HAP-1 (cell line): ENCODE data around the gene SMCHD1.
"Not testable (repeated sequence)": the region's sequence is repeated elsewhere in the genome, so short reads cannot be mapped to it uniquely, and the experiment has no call there.

Experiments used
- DNase-seq, 2 experiments: peaks; one replicate each; pipeline ENCODE4 v3.0.0-alpha.2; 2016 to 2020; ENCODE audit warnings: low spot score in 2 of 2
- H3K27me3 ChIP-seq: fragments of 250-450 bp; sonication (Bioruptor Pico); 2 replicates; pipeline ENCODE4 v1.5.1; 2020; ENCODE audit warnings: low read depth, mild to moderate bottlenecking, moderate library complexity
- H3K36me3 ChIP-seq: fragments of 250-450 bp; sonication (Bioruptor Pico); replicated peaks from 2 replicates; pipeline ENCODE4 v1.5.1; 2020; ENCODE audit warnings: mild to moderate bottlenecking
- H3K4me1 ChIP-seq: fragments of 250-450 bp; sonication (Bioruptor Pico); 2 replicates; pipeline ENCODE4 v1.5.1; 2020; ENCODE audit warnings: mild to moderate bottlenecking
- H3K4me3 ChIP-seq: fragments of 250-450 bp; sonication (Bioruptor Pico); 2 replicates; pipeline ENCODE4 v1.5.1; 2020; ENCODE audit warnings: mild to moderate bottlenecking, moderate library complexity
- H3K9me3 ChIP-seq: fragments of 250-450 bp; sonication (Bioruptor Pico); 2 replicates; pipeline ENCODE4 v1.5.1; 2020; ENCODE audit warnings: mild to moderate bottlenecking, moderate library complexity
- in situ Hi-C: fragments of 300-500 bp; cut with MboI; formaldehyde crosslinking; loops from 3 replicates; pipeline ENCODE4 v1.14.3; 2020; ENCODE audit warnings: low sequenced_read_pairs, inconsistent platforms, mixed read lengths

The SMCHD1 gene

DNA sequence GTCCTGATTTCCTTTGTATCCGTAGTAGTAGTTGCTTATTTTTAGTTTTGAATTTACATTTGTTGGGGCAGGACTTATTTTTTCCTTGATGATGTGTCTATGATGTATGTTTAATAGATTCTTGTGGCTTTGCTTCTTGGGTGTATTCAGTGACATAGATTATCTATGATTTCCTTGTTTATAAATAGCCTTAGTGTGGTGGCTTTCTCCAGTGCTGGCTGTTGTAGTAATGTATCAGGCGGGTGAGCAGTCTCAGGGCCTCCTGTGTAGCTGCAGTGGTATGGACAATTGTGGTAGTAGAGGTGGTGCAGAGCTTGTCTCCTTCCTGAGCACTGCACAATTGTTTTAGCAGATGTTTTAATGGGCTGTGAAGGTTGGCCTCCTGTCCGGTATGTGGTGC, 60.5 kb downstream of the SMCHD1 start:
- in situ Hi-C loops: no loop called here
- peaks cover 40% of the 10 kb centered on the region for H3K36me3 ChIP-seq

DNA sequence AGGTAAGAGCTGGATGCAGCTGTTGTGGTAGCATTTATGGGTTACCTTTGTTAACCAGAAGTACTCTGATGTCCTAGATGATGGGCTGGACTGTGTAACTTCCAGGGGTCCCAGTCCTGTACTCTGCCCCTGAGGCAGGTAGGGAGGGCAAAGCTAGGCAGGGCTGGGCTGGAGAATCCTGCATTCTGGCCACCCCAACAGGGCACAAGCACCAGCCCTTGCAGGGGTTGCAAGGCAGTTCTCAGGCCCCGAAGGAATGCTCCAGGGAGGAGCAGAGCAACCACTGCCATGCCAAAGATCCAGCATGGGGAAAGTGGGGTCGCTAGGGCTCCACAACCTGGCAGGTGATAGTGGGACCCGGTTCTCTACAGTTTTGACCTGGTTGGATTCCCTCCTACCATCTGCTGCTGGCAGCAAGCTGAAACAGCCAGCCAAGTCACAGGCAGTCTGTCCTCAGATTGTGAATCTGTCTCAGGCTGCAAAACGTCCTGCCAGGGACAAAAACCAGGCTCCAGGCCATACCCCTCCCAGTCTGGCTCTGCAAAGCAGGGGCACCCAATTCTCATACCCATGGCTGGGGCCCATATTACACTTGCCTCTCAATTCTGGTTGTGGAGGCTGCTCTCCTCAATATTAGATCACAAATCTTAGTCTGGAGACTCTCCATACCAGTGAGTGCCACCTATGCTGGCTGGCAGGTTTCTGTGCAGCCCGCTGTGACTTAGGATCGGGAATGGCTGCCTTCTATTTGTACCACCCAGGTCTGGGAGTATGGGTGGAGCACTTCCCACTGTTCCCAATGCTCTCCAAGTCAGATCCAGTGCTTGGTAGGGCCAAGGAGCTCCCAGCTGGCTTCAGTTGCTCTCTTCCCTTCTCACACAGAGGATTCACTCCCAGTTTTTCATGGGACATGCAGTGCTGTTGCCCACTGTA, 61.1 kb downstream of the SMCHD1 start:
- Histone ChIP-seq H3K36me3 (peaks cover 44% of the 10 kb centered on the region), H3K9me3 (no peaks in the 10 kb centered on the region), H3K4me3 (no peak overlapping the region), H3K27me3 (no peaks in the 10 kb centered on the region), H3K4me1 (no peaks in the 10 kb centered on the region)
- in situ Hi-C loops: no loop called here
- no peak for DNase-seq

More for the DNA sequence above, 60.5 kb downstream of the SMCHD1 start:
- Histone ChIP-seq H3K4me3 (no peak overlapping the region), H3K27me3 (no peaks in the 10 kb centered on the region), H3K4me1 (no peaks in the 10 kb centered on the region), H3K9me3 (no peaks in the 10 kb centered on the region)
- no peak for DNase-seq

DNA sequence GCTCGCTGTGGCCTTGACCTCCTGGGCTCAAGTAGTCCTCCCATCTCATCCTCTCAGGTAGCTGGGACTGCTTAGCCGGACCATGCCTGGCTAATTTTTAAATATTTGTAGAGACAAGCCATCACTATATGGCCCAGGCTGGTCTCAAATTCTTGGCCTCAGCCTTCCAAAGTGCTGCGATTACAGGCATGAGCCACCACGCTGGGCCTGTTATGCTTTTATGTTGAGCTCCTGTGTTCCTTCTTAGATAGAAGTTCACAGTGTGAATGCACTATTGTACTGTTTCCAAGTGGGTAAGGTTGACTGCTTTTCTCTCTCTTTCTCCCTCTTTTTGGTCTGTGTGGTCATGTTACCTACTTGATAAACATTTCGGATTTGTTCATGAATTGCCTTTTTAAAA, 61.9 kb downstream of the SMCHD1 start:
- H3K36me3 ChIP-seq: peaks cover 43% of the 10 kb centered on the region
- H3K4me3 ChIP-seq: no peak overlapping the region
- in situ Hi-C loops: no loop called here
- H3K27me3 ChIP-seq: no peaks in the 10 kb centered on the region
- H3K9me3 ChIP-seq: no peaks in the 10 kb centered on the region
- H3K4me1 ChIP-seq: no peaks in the 10 kb centered on the region
- no peak for DNase-seq

DNA sequence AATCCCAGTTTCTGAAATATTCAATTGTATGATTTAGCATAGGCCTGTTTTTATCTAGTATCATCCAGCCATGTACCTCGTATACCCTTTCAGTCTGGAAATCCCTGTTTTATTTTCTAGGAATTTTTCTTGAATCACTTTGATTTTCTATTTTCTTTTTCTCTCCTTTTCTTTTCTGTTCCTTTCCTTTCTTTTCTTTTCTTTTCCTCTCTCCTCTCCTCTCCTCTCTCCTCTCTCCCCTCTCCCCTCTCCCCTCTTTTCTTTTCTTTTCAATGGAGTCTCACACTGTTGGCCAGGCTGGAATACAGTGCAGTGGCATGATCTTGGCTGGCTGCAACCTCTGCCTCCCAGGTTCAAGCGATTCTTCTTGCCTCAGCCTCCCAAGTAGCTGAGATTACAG, 63.5 kb downstream of the SMCHD1 start:
- DNase-seq: no peak
- no peaks in the 10 kb centered on the region for H3K9me3 ChIP-seq
- H3K4me3 ChIP-seq: no peak overlapping the region
- in situ Hi-C loops: no loop called here
- H3K4me1 ChIP-seq: no peaks in the 10 kb centered on the region
- no peaks in the 10 kb centered on the region for H3K27me3 ChIP-seq
- H3K36me3 ChIP-seq: peaks cover 38% of the 10 kb centered on the region

DNA sequence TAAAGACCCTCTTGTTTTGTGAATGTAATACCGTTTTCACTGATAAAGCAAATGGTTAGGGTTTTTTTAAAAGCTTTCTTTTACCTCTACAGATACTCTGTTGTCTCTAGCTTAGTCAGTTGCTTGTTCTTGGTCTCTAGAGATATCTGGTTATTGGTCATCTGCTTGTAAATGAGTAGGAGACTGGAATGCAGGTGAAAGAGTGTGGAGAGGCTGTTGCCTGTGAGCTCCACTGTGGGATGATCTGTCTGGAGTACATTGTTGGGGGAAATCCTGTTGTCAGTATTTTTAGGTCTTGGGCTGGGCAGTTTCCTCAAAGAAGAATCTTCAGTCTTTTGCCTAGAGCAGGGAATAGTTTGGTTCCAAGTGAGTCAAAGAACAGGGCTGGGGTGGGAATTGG, 67.7 kb downstream of the SMCHD1 start:
- H3K4me3 ChIP-seq: no peak overlapping the region
- no peaks in the 10 kb centered on the region for H3K9me3 ChIP-seq
- H3K36me3 ChIP-seq: peaks cover 50% of the 10 kb centered on the region
- DNase-seq: no peak
- no peaks in the 10 kb centered on the region for H3K27me3 ChIP-seq
- in situ Hi-C loops: no loop called here
- H3K4me1 ChIP-seq: no peaks in the 10 kb centered on the region

GRCh38 chr18:2729757-2730156, 74.2 kb downstream of the SMCHD1 start:
- DNase-seq: no peak
- H3K9me3 ChIP-seq: no peaks in the 10 kb centered on the region
- in situ Hi-C loops: no loop called here
- no peak overlapping the region for H3K4me3 ChIP-seq
- H3K4me1 ChIP-seq: no peaks in the 10 kb centered on the region
- H3K27me3 ChIP-seq: no peaks in the 10 kb centered on the region
- peaks cover 55% of the 10 kb centered on the region for H3K36me3 ChIP-seq

DNA sequence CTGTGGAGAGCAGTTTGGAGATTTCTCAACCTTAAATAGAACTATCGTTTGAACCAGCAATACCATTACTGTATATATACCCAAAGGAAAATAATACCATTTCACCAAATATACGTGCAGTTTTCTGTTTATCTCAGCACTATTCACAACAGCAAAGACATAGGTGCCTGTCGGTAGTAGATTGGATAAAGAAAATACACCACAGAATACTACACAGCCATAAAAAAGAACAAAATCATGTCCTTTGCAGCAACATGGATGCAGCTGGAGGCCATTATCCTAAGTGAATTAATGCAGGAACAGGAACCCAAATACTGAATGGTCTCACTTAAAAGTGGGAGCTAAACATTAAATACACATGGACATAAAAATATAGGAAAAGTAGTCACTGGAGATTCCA, 81.3 kb downstream of the SMCHD1 start:
- H3K4me1 ChIP-seq: no peaks in the 10 kb centered on the region
- no peaks in the 10 kb centered on the region for H3K27me3 ChIP-seq
- in situ Hi-C loops: no loop called here
- no peak for DNase-seq
- H3K9me3 ChIP-seq: no peaks in the 10 kb centered on the region
- H3K4me3 ChIP-seq: no peak overlapping the region
- peaks cover 78% of the 10 kb centered on the region for H3K36me3 ChIP-seq

- DNase-seq, H3K27me3 ChIP-seq, H3K4me3 ChIP-seq, H3K9me3 ChIP-seq, in situ Hi-C loops, H3K4me1 ChIP-seq: not testable (repeated sequence)
- H3K36me3 ChIP-seq: peaks cover 71% of the 10 kb centered on the region
Observed at GRCh38 chr18:2740082-2740481, 84.6 kb downstream of the SMCHD1 start.

DNA sequence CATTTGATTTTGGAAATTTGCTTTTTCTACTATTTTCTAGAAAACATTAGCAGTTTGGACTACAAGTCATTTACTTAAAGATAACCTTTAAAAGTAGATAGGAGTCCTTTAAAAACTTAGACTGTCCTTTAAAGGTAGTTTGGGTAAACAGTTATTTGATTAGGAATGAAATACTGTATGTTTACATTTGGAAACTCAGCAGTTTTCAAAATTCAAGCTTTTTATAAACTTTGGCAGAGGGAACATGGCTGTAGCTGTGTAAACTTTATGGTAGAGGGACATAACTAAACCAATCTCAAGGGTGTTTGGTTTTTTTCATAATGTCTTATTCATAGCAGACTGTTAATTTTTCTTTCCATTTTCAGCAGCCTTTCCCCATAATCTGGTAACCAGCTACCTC, 90.7 kb downstream of the SMCHD1 start:
- Histone ChIP-seq H3K27me3 (no peaks in the 10 kb centered on the region), H3K4me1 (no peaks in the 10 kb centered on the region), H3K9me3 (no peaks in the 10 kb centered on the region), H3K36me3 (peaks cover 65% of the 10 kb centered on the region), H3K4me3 (no peak overlapping the region)
- in situ Hi-C loops: no loop called here
- no peak for DNase-seq

DNA sequence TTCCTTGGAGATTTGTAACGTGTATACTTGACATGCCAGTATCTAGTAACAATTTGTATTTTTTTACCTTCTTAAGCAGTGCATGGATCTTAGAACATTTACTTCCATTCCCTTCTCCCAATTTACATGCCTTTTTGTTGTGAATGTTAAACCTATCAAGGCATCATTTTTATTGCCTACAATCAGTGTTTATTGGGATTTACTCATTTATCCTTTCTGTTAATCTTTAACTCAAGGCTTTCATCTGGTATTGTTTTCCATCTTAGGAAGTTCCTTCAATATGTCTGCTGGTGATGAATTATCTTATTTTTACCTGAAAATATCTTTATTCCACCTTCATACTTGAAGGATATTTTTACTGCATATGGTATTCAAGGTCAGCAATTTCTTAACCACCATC, 102.8 kb downstream of the SMCHD1 start:
- H3K4me3 ChIP-seq: no peak overlapping the region
- DNase-seq: no peak
- no peaks in the 10 kb centered on the region for H3K9me3 ChIP-seq
- H3K27me3 ChIP-seq: no peaks in the 10 kb centered on the region
- in situ Hi-C loops: no loop called here
- no peaks in the 10 kb centered on the region for H3K4me1 ChIP-seq
- peaks cover 27% of the 10 kb centered on the region for H3K36me3 ChIP-seq

- H3K4me1 ChIP-seq: peaks cover 1% of the 10 kb centered on the region; the same call in 1 of the 2 replicates
- peaks cover 84% of the 10 kb centered on the region for H3K36me3 ChIP-seq
- H3K27me3 ChIP-seq: no peaks in the 10 kb centered on the region
- in situ Hi-C loops: no loop called here
- DNase-seq: no peak
- no peak overlapping the region for H3K4me3 ChIP-seq
- no peaks in the 10 kb centered on the region for H3K9me3 ChIP-seq
Observed at GRCh38 chr18:2774669-2775068, 119.1 kb downstream of the SMCHD1 start.

DNA sequence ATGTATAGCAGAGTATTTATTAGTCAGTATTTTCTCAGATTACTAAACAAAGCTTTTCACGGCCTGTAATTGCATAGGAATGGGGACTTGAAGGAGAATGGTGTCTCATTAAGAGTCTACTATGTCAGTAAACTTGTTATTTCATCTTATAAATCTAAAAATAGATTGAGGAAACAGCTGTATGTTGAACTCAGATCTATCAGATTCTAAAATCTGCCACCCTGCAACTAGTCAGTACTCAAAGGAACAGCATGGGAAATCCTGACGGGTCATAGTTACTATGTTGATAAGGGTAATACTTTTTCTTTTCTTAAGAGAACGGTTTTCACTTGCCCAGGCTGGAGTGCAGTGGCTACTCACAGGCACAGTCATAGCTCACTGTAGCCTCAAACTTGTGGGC, 121.1 kb downstream of the SMCHD1 start:
- in situ Hi-C loops: no loop called here
- H3K4me1 ChIP-seq: no peaks in the 10 kb centered on the region; the same call in 1 of the 2 replicates
- peaks cover 71% of the 10 kb centered on the region for H3K36me3 ChIP-seq

GRCh38 chr18:2777241-2777640, 121.7 kb downstream of the SMCHD1 start:
- no peaks in the 10 kb centered on the region for H3K9me3 ChIP-seq
- H3K27me3 ChIP-seq: no peaks in the 10 kb centered on the region
- no peaks in the 10 kb centered on the region; the same call in 1 of the 2 replicates for H3K4me1 ChIP-seq
- in situ Hi-C loops: no loop called here
- peaks cover 70% of the 10 kb centered on the region for H3K36me3 ChIP-seq
- no peak for DNase-seq
- H3K4me3 ChIP-seq: no peak overlapping the region

More for the DNA sequence above, 121.1 kb downstream of the SMCHD1 start:
- no peaks in the 10 kb centered on the region for H3K27me3 ChIP-seq
- no peak for DNase-seq
- H3K4me3 ChIP-seq: no peak overlapping the region
- H3K9me3 ChIP-seq: no peaks in the 10 kb centered on the region

DNA sequence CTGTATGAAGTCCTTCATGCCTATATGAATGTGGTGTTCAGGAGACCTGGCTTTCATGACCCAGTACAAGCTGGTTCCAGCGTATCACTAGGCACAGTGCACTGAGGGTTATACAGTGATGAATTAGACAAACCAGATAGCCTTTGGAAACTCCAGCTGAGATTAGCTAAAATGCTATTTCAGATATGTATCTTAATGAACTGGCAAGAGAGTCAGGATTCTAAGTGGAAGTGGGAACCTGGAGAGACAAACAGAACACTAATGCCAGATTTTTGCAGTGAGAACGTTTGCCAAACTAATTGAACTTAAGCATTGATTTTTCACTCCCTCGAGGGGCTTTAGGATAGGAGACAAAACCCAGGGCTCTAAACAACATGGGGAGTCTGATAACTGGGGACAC, 125.2 kb downstream of the SMCHD1 start:
- Histone ChIP-seq H3K4me1 (no peaks in the 10 kb centered on the region; the same call in 1 of the 2 replicates), H3K36me3 (peaks cover 63% of the 10 kb centered on the region)
- in situ Hi-C loops: no loop called here

More for the DNA sequence above, 125.2 kb downstream of the SMCHD1 start:
- H3K27me3 ChIP-seq: no peaks in the 10 kb centered on the region
- no peak overlapping the region for H3K4me3 ChIP-seq
- H3K9me3 ChIP-seq: no peaks in the 10 kb centered on the region
- no peak for DNase-seq
